Measurements from ENCODE around the gene PPP1R12C. TPM values are rescaled to one million over a fixed set of nuclear protein-coding genes. Genes with fewer than 3 reads are reported as not detected.

Gene PPP1R12C
- total RNA-seq, 1 experiment from 2014 or later: 79.9 TPM

DNA sequence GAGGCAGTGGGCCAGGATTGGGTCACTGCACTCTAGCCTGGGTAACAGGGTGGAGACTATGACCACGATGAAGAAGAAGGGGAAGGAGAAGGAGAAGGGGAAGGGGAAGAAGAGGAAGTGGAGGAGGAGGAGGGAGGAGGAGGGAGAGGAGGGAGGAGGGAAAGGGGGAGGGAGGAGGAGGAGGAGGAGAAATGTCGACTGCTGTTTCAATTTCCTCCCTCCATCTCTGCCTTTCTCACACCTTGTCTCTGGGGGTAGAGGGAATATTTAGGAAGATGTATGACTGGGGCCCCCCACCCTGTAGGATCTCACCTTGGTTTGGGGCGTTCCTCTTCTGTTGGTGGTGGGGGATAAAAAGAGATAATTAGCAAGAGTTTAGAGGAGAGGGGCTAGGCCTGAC, 27.8 kb upstream of the PPP1R12C start:
- no peak for DNase-seq
- no peaks in the 10 kb centered on the region; a peak in 1 of 5 replicates for H3K9me3 Mint-ChIP-seq

More for the DNA sequence above, 27.8 kb upstream of the PPP1R12C start:
- H2BK12ac ChIP-seq (ENCODE audit: insufficient read length, low read depth, low read length): no peak overlapping the region
- H3K4me2 ChIP-seq (ENCODE audit: insufficient read depth, insufficient read length, low read length): peak overlapping the region; percentile 52
- WGBS (ENCODE audit: extremely low coverage, insufficient read length, low lambda C conversion rate): no CpG with 5 or more reads among the region's 3 CpGs
- H4K20me1 ChIP-seq (ENCODE audit: control insufficient read depth, insufficient read depth, insufficient read length): no peaks in the 10 kb centered on the region
- H3K79me1 ChIP-seq (ENCODE audit: insufficient read depth, low read depth, low read length, poor library complexity, severe bottlenecking): peaks cover 3% of the 10 kb centered on the region
- H4K91ac ChIP-seq (ENCODE audit: insufficient read length, low read depth, low read length): no peak overlapping the region
- no peak overlapping the region for H2AK5ac ChIP-seq (ENCODE audit: insufficient read length, low read length)
- H3K4me1 ChIP-seq (ENCODE audit: insufficient read depth, low read length): peaks cover 11% of the 10 kb centered on the region; the same call in 1 of the 2 replicates
- no peak overlapping the region for H4K5ac ChIP-seq (ENCODE audit: insufficient read length, low read depth, low read length)
- H3K27ac ChIP-seq (ENCODE audit: insufficient read length, low read depth, low read length): no peak overlapping the region
- H3K4ac ChIP-seq (ENCODE audit: low read depth, low read length): no peak overlapping the region
- Mint-ChIP-seq H3K4me1 (peaks cover 29 to 42% of the 10 kb centered on the region in 2 experiments), H3K27ac (no peak overlapping the region; a peak in 1 of 7 replicates), H3K36me3 (ENCODE audit: insufficient read depth in 1 of 3, low read depth in 3 of 3) (peaks cover 10 to 32% (median 19%) of the 10 kb centered on the region in 3 experiments), H3K4me3 (peak overlapping the region; percentile 36 to 80; a peak in 4 of 5 replicates), H3K27me3 (ENCODE audit: low read depth) (peaks cover 5% of the 10 kb centered on the region)
- no peak overlapping the region for H3K56ac ChIP-seq (ENCODE audit: insufficient read length, low read depth, low read length)
- no peak overlapping the region for H3K14ac ChIP-seq (ENCODE audit: insufficient read depth, low read length)
- TF ChIP-seq, protein P1, sequence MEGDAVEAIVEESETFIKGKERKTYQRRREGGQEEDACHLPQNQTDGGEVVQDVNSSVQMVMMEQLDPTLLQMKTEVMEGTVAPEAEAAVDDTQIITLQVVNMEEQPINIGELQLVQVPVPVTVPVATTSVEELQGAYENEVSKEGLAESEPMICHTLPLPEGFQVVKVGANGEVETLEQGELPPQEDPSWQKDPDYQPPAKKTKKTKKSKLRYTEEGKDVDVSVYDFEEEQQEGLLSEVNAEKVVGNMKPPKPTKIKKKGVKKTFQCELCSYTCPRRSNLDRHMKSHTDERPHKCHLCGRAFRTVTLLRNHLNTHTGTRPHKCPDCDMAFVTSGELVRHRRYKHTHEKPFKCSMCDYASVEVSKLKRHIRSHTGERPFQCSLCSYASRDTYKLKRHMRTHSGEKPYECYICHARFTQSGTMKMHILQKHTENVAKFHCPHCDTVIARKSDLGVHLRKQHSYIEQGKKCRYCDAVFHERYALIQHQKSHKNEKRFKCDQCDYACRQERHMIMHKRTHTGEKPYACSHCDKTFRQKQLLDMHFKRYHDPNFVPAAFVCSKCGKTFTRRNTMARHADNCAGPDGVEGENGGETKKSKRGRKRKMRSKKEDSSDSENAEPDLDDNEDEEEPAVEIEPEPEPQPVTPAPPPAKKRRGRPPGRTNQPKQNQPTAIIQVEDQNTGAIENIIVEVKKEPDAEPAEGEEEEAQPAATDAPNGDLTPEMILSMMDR (conservative IDR thresholded peaks at IDR 0.05): no peak
- no peaks in the 10 kb centered on the region for H3K79me2 ChIP-seq (ENCODE audit: insufficient read depth, low read length)
- H2BK15ac ChIP-seq (ENCODE audit: low read depth, low read length): no peak overlapping the region
- no peaks in the 10 kb centered on the region for H3K27me3 ChIP-seq (ENCODE audit: insufficient read depth, low read length)
- no peak overlapping the region for H3K23ac ChIP-seq (ENCODE audit: insufficient read length, low read depth, low read length)
- no peak overlapping the region for H4K8ac ChIP-seq (replicated peaks; ENCODE audit: insufficient read length, low read depth, low read length)
- H3T11ph ChIP-seq (ENCODE audit: low read length): no peak overlapping the region
- H3K9me3 ChIP-seq (ENCODE audit: control insufficient read depth, low read depth, low read length): no peaks in the 10 kb centered on the region
- no peak overlapping the region for H2BK20ac ChIP-seq (ENCODE audit: low read depth, low read length, poor library complexity, severe bottlenecking)
- H2BK120ac ChIP-seq (ENCODE audit: low read depth, low read length, poor library complexity, severe bottlenecking): no peak overlapping the region
- no peaks in the 10 kb centered on the region for H3K23me2 ChIP-seq (ENCODE audit: insufficient read length, low read depth, low read length, poor library complexity, severe bottlenecking)
- H3K9ac ChIP-seq (ENCODE audit: extremely low read depth, insufficient read length, low read length): no peak overlapping the region
- no peak overlapping the region for H2BK5ac ChIP-seq (ENCODE audit: insufficient read length, low read length)
- H3K18ac ChIP-seq (ENCODE audit: insufficient read length, low read depth, low read length): no peak overlapping the region
- no peak overlapping the region for H2AFZ ChIP-seq (ENCODE audit: low read length)

Data from H9 (cell line).